OCI-LY7 (cell line): ENCODE results near the gene SCN8A. TPM values are rescaled to one million over a fixed set of nuclear protein-coding genes. Genes with fewer than 3 reads are reported as not detected.
"Not testable (repeated sequence)": the region's sequence is repeated elsewhere in the genome, so short reads cannot be mapped to it uniquely, and the experiment has no call there.

ENCODE experiments used
- BruUV-seq: library from RNA; stranded (reverse); fragments of 400-500 nt; replicated peaks from 2 replicates; lab custom pipeline; 2021; lab: Mats Ljungman, UMichigan
- CTCF ChIA-PET: fragments of 300-600 bp; sonication (Branson Sonifier 250); formaldehyde crosslinking; loops from one replicate; lab custom pipeline; 2022; ENCODE audit warnings: antibody characterized with exemption; ENCODE audit not compliant: unreplicated experiment; lab: Charles Lee
- POLR2A ChIA-PET: fragments of 300-600 bp; sonication (Branson Sonifier 250); formaldehyde crosslinking; loops from one replicate; lab custom pipeline; 2022; ENCODE audit warnings: antibody characterized with exemption; lab: Charles Lee
- DNase-seq: peaks from one replicate; pipeline ENCODE4 v3.0.0-alpha.2; 2015; ENCODE audit warnings: low spot score
- H2AFZ ChIP-seq: fragments of 200-600 bp; sonication (generic), shearing (Covaris generic); 2 replicates; pipeline ENCODE4 v1.6.1; 2014; ENCODE audit warnings: mild to moderate bottlenecking, antibody characterized with exemption, low read length, moderate library complexity
- H3K27ac ChIP-seq: fragments of 200-600 bp; sonication (generic); 2 replicates; pipeline ENCODE4 v1.5.1; 2014; ENCODE audit warnings: mixed run types, low read depth, mild to moderate bottlenecking, moderate library complexity, low read length, inconsistent platforms; ENCODE audit not compliant: poor library complexity, severe bottlenecking
- H3K36me3 ChIP-seq: fragments of 200-600 bp; sonication (generic); 2 replicates; pipeline ENCODE4 v1.6.1; 2014; ENCODE audit warnings: mild to moderate bottlenecking, antibody characterized with exemption, low read length, moderate library complexity, mixed read lengths; ENCODE audit not compliant: insufficient read depth
- H3K4me1 ChIP-seq: fragments of 200-600 bp; sonication (generic); 2 replicates; pipeline ENCODE4 v1.5.1; 2014; ENCODE audit warnings: mild to moderate bottlenecking, low read length; ENCODE audit not compliant: insufficient read depth, poor library complexity, severe bottlenecking
- H3K4me2 ChIP-seq: fragments of 200-600 bp; sonication (generic); 2 replicates; pipeline ENCODE4 v1.6.1; 2014; ENCODE audit warnings: mild to moderate bottlenecking, low read length
- H3K4me3 ChIP-seq: fragments of 200-600 bp; sonication (generic); 2 replicates; pipeline ENCODE4 v1.5.1; 2014; ENCODE audit warnings: mild to moderate bottlenecking, low read depth, low read length; ENCODE audit not compliant: poor library complexity, severe bottlenecking
- H3K79me2 ChIP-seq: fragments of 200-600 bp; sonication (generic); 2 replicates; pipeline ENCODE4 v1.6.1; 2016; ENCODE audit warnings: low read depth, mild to moderate bottlenecking, low read length, moderate library complexity, mixed read lengths; ENCODE audit not compliant: insufficient read depth
- H3K9me2 ChIP-seq: fragments of 200-600 bp; sonication (generic); 2 replicates; pipeline ENCODE4 v1.6.1; 2016; ENCODE audit warnings: mild to moderate bottlenecking, low read length, mixed read lengths; ENCODE audit not compliant: insufficient read depth
- H3K9me3 ChIP-seq: fragments of 200-600 bp; sonication (generic); 2 replicates; pipeline ENCODE4 v1.6.1; 2014; ENCODE audit warnings: mild to moderate bottlenecking, mixed run types, low read length, mixed read lengths
- H4K20me1 ChIP-seq: fragments of 200-600 bp; sonication (generic); 2 replicates; pipeline ENCODE4 v1.6.1; 2014; ENCODE audit warnings: mild to moderate bottlenecking, antibody characterized with exemption, low read length, moderate library complexity, mixed read lengths; ENCODE audit not compliant: insufficient read depth
- CTCF ChIP-seq: fragments of 200-600 bp; sonication (generic); conservative IDR thresholded peaks from 2 replicates; pipeline ENCODE4 v1.5.1; 2014; ENCODE audit warnings: mild to moderate bottlenecking, antibody characterized with exemption, low read length, moderate library complexity, mixed read lengths
- EZH2phosphoT487 ChIP-seq: fragments of 200-600 bp; sonication (generic); IDR thresholded peaks from 2 replicates; pipeline ENCODE4 v1.6.1; 2018; ENCODE audit warnings: low read depth, borderline replicate concordance, mild to moderate bottlenecking, mixed run types, antibody characterized with exemption, low read length, moderate library complexity, mixed read lengths
- intact Hi-C: fragments of 100-400 bp; cut with micrococcal nuclease; formaldehyde crosslinking; loops from one replicate; pipeline ENCODE4 v1.10.0; 2022; ENCODE audit not compliant: unreplicated experiment
- total RNA-seq, 2 experiments: library from RNA; depleted of rRNA in 1 of 2; stranded (reverse); fragments of >200 nt in 1 of 2; shearing (Covaris generic) in 1 of 2; gene quantifications; 2 replicates each; pipeline ENCODE4 v1.2.3, GENCODE V29; 2014 to 2022

Gene SCN8A
- total RNA-seq, 2 experiments from 2014 or later: 0.88 to 2.6 TPM

- no peak overlapping the region for H3K4me3 ChIP-seq
- BruUV-seq: no TSS peak
- TF ChIP-seq CTCF: no peak
- no peak for TF ChIP-seq EZH2phosphoT487
- no peak overlapping the region for H2AFZ ChIP-seq
- DNase-seq: no peak
- H3K4me2 ChIP-seq: no peak overlapping the region
- no peaks in the 10 kb centered on the region for H3K9me2 ChIP-seq
- H3K36me3 ChIP-seq: no peaks in the 10 kb centered on the region
- ChIA-PET CTCF (no interaction called here), POLR2A (interaction anchor here (0.7 kb wide), 1 partner anchor 277 kb away, joined by 4 read pairs; no protein-coding TSS in a partner anchor)
- no peaks in the 10 kb centered on the region for H3K4me1 ChIP-seq
- H3K9me3 ChIP-seq: no peaks in the 10 kb centered on the region
- H3K27ac ChIP-seq: no peak overlapping the region
- intact Hi-C loops: no loop called here
- H3K79me2 ChIP-seq: no peaks in the 10 kb centered on the region
- H4K20me1 ChIP-seq: no peaks in the 10 kb centered on the region
Measured at GRCh38 chr12:51793201-51793600, 202.2 kb downstream of the SCN8A start.

- no peaks in the 10 kb centered on the region for H3K79me2 ChIP-seq
- H3K4me2 ChIP-seq: no peak overlapping the region
- no peaks in the 10 kb centered on the region for H4K20me1 ChIP-seq
- no peak overlapping the region for H3K27ac ChIP-seq
- CTCF ChIA-PET: no interaction called here
- H3K4me3 ChIP-seq: no peak overlapping the region
- no peaks in the 10 kb centered on the region for H3K4me1 ChIP-seq
- no peak overlapping the region for H2AFZ ChIP-seq
- no TSS peak for BruUV-seq
- POLR2A ChIA-PET: no interaction called here
- DNase-seq: no peak
- H3K9me2 ChIP-seq: no peaks in the 10 kb centered on the region
- no peaks in the 10 kb centered on the region for H3K9me3 ChIP-seq
- intact Hi-C loops: no loop called here
- no peaks in the 10 kb centered on the region for H3K36me3 ChIP-seq
- no peak for TF ChIP-seq EZH2phosphoT487
- TF ChIP-seq CTCF: no peak
Measured at GRCh38 chr12:51797301-51797700, 206.3 kb downstream of the SCN8A start.

- H3K79me2 ChIP-seq, H3K4me1 ChIP-seq, H3K9me2 ChIP-seq, H3K4me2 ChIP-seq, H3K36me3 ChIP-seq, H3K4me3 ChIP-seq, H3K27ac ChIP-seq, CTCF ChIA-PET, POLR2A ChIA-PET, H4K20me1 ChIP-seq, H2AFZ ChIP-seq, intact Hi-C loops, DNase-seq, BruUV-seq, H3K9me3 ChIP-seq: not testable (repeated sequence)
Measured at GRCh38 chr12:51798051-51798450, 207.0 kb downstream of the SCN8A start.
